Stimulated activated CD8-positive, alpha-beta memory T cell treated with anti-CD3 and anti-CD28 coated beads, Interleukin-15, amount 100 ng/mL, for 1 hour (primary cell): ENCODE results near the gene GANAB.
"Not testable (repeated sequence)": the region's sequence is repeated elsewhere in the genome, so short reads cannot be mapped to it uniquely, and the experiment has no call there.

Experiments
- DNase-seq: peaks from one replicate; pipeline ENCODE4 v3.0.0-alpha.2; 2020; ENCODE audit warnings: low read depth

Gene GANAB

DNA sequence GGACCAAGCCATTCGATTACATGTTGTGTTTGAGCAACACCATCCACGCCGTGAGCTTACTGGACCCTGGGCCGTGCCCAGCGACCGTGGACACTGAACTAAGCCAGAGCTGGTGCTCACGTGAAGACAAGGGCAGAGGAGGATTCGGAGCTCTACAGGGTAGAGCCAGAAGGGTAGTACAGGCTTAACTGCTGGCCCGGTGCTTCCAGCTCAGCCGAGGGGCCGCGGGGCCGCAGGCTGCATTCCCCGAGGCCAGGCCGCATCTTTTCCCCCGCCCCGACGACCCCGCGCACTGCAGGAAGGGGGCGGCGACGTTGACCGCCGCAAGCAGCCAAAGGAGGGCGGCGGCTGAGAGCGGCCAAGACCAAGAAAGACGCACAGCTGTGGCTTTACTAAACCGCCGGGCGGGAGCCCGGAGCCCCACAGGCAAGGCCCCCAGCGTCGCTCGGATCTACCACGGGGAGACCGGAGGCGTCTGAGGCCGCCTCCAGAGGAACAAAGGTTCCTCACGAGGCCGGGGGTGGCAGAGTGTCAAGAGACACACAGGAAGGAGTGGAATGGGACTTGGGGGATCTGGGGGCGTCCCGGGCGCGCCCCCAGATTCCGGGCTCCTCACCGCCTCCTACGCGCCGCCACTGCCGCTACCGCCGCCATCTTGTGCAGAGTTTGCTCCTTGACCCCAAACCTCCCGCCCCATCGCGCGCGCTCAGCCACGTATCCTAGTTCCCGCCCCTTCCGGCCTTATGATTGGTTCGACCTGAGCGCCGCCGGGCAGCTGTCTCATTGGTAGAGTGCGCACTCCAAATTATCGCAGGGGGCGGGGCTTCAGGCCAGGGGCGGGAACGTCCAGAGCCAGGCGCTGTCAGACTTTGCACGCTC is at the start of gene GANAB:
GANAB (minus strand) TSS at position 668 of the 879 bp plus-strand sequence; CDS start at position 654, 14 bp downstream.
- DNase-seq, result peak; percentile 98

GRCh38 chr11:62694455-62695167 is 48.2 kb upstream of the GANAB start:
- peak; percentile 69 for DNase-seq

DNA sequence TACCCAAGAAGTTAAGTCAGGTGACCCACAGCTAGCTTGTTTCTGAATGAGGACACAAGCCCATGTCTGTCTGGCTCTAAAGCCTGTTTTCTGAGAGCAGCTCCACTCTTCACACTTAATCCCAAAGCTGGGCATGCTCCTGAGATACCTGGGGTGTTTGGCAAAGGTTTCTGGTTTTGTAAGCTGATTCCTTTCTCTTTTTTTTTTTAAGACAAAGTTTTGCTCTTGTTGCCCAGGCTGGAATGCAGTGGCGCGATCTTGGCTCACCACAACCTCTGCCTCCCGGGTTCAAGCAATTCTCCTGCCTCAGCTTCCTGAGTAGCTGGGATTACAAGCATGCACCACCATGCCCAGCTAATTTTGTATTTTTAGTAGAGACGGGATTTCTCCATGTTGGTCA is 47.2 kb upstream of the GANAB start:
- DNase-seq, result not testable (repeated sequence)

- DNase-seq, result no peak
Observed at GRCh38 chr11:62689421-62690183, 43.2 kb upstream of the GANAB start, which contains the start of gene LRRN4CL. TSS of gene LRRN4CL (minus strand) at chr11:62689530. CDS start at chr11:62688508, 1,022 bp downstream.

DNA sequence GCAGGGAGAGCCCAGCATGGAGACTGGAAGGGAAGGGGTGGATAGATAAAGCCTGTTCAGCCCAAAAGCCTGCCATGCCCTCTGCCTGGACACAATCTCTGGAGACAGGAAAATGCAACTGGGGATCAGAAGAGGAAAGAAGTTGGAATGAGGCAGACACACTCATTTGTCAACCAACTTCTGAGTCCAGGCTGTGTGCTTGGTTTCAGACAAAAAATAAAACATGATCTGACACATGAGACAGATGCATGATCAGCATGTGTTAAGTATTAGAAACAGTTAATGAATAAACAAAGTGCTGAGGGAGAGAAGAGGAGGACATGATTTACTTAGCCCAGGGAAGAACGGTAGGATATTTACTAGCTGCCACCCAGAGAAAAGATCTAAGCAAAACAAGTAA is 42.1 kb upstream of the GANAB start:
- no peak for DNase-seq

DNA sequence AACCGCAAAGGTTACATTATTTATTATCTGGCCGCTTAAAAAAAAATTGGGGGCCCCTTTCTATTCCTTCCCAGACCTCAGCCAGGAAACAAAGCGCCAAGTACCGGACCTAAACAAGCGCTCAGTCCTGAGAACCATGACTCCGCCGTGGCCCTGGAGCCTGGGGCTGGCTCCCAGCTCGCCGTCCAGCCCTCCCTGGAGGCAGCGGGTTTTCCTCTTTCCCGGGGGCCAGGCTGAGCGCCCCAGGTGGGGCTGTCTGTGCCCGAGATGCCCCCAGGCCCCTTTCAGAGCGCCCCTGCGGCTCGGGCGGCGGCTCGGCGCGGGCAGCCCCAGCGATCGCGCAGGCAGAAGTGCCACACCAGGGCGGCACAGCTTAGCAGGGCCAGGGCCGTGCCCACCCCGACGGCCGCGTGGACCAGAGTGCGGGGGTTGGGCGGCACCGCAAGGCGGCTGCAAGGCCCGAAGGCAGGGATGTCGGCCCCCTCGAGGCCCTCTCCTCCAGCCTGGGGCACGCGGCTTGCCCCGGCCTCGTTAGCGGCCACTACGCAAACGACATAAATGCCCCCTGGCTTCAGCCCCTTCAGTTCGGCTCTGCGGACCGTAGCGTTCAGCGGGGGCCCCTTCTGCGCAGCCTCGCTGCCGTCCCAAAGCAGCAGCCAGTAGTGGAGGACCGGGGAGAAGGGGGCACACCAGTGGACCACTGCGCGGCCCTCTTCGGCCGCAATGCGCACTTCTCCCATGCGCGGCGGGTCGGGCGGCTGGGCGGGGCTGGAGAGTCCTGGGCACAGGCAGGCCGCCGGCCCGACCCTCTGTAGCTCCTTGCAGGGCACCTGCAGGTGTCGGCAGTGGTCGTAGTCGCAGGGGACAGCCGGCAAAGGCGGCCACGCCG is 41.3 kb upstream of the GANAB start:
- no peak for DNase-seq

DNA sequence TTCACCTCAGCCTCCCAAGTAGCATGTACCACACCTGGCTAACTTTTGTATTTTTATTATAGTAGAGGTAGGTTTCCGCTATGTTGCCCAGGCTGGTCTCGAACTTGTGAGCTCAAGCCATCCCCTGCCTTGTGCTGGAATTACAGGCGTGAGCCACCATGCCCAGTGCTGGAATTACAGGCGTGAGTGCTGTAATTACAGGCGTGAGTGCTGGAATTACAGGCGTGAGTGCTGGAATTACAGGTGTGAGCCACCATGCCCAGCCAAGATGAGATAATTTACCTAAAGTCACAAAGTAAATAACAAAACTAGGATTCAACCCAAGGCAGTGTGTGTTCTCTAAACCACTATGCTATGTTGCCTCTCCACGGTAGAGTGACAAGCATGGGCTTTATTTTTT is 36.1 kb upstream of the GANAB start:
- DNase-seq, result no peak

DNA sequence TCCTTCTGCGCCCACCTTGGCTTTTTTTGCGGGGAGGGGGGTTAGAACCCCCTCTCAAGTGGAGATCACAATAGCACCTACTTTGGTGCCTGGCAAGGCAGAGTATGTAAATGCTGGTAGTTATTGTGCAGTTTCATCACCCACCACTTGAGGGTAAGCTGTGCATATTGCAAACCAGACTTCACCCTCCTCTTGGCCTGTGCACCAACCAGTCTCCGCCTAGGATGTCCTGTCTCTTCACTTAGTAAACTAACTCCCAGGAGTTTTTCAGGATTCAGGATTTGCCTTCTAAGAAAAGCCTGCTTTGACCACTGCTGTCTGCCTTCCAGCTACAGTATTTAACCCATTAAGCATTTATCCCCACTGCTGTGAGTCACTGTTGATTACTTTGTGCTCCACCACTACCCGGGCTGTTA is 34.4 kb upstream of the GANAB start:
- no peak for DNase-seq

DNA sequence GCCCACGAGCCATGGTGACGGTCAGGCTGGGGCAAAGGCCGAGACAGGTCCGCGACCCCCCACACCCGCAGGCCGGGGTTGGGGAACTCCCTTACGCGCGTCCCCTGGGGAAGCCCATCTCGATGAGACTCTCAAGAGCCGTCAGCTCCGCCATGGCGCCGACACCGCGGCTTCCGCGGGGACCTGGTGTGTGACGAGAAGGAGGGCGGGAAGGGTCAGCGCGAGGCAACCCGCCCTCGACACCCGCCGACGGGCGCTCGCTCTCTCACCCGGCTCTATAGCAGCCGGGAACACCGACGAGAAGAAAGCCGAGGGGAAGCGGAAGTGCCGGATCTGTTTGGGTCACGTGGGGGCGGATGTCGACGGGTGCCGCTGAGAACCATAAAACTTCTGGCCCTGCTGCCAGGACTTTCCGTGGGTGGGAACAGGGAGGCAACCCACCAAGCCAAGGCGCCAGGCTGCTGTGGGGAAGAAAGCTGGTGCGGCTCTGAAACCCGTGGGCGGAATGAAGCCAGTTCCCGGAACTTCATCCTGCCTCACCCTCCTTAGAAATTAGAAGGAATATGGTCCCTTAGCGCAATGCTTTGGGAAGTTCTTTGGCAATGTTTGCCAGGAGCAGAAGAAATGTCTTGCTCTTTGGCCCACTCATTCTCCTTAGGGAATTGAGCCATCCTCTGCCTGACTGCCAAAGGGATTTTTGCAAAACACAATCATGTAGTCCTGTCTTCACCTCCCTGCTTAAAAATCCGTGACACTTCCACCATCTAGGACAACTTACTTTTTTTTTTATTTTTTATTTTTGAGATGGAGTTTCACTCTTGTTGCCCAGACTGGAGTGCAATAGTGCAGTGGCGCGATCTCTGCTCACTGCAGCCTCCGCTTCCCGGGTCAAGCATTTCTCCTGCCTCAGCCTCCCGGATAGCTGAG is 32.6 kb upstream of the GANAB start, which contains the start of gene UBXN1:
UBXN1 (minus strand) TSS at position 304 of the 927 bp plus-strand sequence; CDS start at position 154, 150 bp downstream.
- DNase-seq, result peak; percentile 53

DNA sequence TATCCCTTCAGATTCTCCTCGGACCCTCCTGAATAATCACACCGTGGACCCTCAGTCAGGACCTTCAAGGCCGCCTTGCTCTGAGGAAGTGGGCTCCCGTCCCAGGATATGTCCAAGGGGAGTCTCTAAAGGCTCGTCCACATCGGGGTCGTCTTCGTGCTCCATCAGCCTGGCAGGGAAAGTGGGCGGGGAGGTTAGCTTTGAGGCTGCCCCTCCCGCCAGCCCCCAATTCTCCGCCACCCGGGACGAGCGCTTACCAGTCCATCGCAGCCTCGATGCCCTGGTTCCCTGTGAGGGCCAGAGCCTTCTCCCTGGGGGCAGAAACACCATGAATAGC is 32.0 kb upstream of the GANAB start:
- no peak for DNase-seq

GRCh38 chr11:62677714-62678113 is 31.3 kb upstream of the GANAB start:
- no peak for DNase-seq

DNA sequence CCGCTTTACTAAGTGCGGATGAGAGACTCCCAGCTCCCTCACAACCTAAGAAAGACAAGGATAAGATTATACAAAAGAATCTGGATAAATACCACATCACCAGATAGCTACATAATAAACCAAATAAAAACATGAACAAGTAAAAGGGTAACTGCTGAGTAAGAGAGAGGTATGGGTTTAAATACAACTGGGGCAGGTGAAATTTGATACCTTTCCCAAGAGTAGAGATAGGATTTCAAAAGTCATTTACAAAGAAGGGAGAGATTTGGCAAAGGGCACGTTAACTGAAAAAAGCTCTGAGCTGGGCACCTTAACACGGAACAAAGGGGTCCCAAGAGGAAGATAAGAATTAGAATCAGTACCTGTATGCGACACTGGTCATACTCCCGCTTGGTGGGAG is 30.7 kb upstream of the GANAB start:
- DNase-seq, result no peak

- no peak for DNase-seq
Observed at GRCh38 chr11:62676698-62677097, 30.3 kb upstream of the GANAB start.

DNA sequence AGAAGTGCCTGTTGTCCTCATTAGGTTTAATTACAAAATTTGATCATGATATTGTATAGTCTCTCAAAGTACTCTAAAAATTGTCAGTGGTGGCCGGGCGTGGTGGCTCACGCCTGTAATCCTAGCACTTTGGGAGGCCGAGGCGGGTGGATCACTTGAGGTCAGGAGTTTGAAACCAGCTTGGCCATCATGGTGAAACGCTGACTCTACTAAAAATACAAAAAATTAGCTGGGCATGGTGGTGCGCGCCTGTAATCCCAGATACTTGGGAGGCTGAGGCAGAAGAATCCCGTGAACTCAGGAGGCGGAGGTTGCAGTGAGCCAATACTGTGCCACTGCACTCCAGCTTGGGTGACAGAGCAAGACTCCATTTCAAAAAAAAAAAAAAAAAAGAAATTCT is 29.0 kb upstream of the GANAB start:
- DNase-seq, result not testable (repeated sequence)

DNA sequence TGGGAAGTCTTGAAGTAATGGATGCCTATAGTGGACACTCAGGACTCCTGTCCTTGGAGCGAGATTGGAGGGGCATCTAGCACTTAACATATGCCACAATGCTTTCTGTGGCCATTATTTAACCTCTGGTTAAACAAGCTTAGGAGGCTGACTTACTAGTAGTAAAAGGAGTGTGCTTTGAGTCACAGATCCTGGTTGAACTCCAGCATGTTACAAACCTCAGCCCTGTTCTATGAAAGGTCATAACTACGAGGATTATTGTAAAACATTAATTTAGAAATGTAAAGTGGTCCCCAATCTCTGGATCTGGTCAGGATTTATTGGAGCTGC is 26.7 kb upstream of the GANAB start:
- no peak for DNase-seq

DNA sequence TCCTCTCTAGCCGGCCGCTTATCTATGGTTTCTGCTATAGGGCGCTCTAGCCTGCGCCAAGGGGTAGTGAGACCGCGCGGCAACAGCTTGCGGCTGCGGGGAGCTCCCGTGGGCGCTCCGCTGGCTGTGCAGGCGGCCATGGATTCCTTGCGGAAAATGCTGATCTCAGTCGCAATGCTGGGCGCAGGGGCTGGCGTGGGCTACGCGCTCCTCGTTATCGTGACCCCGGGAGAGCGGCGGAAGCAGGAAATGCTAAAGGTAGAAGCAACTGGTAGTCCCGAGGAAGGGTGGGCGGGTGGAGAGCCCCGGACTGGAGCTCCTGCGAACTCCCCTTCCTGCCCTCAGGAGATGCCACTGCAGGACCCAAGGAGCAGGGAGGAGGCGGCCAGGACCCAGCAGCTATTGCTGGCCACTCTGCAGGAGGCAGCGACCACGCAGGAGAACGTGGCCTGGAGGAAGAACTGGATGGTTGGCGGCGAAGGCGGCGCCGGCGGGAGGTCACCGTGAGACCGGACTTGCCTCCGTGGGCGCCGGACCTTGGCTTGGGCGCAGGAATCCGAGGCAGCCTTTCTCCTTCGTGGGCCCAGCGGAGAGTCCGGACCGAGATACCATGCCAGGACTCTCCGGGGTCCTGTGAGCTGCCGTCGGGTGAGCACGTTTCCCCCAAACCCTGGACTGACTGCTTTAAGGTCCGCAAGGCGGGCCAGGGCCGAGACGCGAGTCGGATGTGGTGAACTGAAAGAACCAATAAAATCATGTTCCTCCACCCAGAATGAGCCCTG is 25.4 kb upstream of the GANAB start, which contains the start of the genes LBHD1 and UQCC3:
LBHD1 (minus strand) TSS at position 660 of the 782 bp plus-strand sequence. CDS start 2,236 bp downstream, outside the sequence.
UQCC3 (plus strand) TSS at position 66 of the 782 bp plus-strand sequence; CDS start at position 139, 73 bp downstream.
- DNase-seq, result peak; percentile 46

DNA sequence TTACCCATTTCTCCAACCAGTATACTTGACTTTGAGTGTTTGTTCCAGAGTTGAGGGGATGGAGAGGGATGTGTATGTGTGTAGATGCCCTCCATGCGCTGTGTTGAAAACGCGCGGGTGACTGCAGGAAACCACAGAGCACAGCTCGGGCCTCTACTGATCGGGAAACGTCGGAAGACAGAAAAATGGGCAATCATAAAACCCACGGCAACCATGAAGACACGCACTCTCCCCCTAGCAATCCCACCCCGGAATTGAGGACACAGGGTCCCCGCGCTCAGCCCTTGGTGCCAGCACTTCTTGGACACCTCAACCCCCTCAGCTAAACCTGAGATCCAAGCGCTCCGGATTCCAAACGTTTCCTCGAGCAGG is 24.8 kb upstream of the GANAB start:
- no peak for DNase-seq

GRCh38 chr11:62669420-62670161 is 23.2 kb upstream of the GANAB start:
- no peak for DNase-seq

DNA sequence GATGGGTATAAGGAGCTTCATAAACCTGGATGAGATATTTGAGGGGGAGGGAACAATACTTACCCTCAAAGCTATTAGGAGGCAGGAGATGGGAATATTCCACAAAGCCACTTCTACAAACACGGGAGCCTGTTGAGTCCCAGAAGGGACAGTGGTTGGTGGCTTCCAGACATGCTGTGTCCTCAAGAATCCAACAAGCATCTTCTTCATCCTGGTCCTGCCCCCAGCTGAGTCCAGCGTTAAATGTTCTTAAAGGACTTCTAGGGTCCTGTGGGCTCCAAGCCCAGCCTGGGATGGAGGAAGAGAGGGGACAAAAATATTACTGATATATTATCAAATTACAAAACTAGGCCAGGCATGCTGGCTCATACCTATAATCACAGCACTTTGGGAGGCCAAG is 21.0 kb upstream of the GANAB start:
- DNase-seq, result no peak
